Stimulated activated CD8-positive, alpha-beta memory T cell treated with anti-CD3 and anti-CD28 coated beads, Interleukin-2, amount 100 ng/mL, for 48 hours (primary cell): ENCODE measurements around the gene SNX20.

Experiments used
- DNase-seq, 2 donors: peaks; one replicate each; pipeline ENCODE4 v3.0.0-alpha.2; 2020; ENCODE audit warnings: low read depth in 2 of 2

Gene SNX20

GRCh38 chr16:50680556-50680893 lies 587 bp downstream of the SNX20 start:
- DNase-seq = no peak

GRCh38 chr16:50679676-50680555 lies 1.2 kb downstream of the SNX20 start:
- DNase-seq = no peak

DNA sequence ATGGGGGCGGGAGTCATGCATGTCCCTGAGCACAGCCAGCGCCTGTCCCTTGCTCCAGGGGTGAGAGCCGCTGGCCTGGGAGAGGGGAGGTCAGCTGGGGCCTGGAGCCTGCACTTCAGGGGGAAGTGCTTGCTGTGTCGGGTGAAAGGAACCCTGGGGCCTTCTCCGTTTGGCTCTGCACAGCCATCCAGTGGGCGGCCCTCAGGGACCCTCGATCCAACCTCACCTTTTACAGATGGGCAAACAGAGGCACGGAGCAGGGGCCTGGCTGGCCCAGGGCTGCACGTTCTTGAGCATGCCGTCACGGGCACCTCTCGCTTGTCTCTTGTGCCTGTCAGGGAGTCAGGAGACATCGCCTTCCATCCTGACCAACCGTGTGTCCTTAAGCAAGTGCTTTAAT lies 1.8 kb downstream of the SNX20 start:
- no peak for DNase-seq

DNA sequence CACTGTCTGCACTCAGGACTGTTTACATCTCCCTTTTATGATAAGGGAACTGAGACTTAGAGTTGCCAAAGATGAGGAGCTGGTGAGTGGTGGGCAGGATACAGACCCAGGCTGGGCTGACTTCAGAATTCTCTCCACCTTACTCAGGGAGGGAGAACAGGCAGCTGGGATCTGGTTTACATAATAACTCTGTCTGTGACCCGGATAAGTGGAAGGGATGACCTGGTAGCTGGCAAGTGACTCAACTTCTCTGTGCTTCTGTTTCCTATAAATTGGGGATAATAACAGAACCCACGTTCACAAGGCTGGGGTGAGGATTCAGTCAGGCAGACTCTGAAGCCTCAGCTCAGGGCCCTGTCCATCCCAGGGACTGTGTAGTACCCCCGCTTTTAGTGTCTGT lies 2.6 kb downstream of the SNX20 start:
- no peak for DNase-seq

DNA sequence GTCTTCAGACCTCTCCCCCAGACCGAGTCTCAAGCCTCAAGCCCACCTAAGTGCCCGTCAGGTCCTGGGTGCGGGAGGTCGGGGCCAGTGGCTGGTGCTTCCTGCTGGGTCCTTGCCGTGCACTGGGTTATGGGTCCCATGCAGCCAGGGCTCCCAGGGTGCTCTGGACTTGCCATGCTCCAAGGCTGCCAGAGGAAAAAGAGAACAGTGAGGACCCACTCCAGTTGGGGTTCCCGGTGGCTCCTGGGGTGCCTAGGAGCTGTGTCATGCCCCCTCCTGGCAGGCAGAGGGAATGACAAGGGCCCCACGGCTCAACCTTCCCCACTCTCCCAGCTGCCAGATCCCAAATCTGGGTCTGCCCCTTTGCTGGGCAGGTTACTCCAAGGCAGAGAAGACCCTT lies 3.8 kb downstream of the SNX20 start:
- DNase-seq = no peak

- no peak for DNase-seq
Observed at GRCh38 chr16:50676684-50677225, 4.4 kb downstream of the SNX20 start.

- DNase-seq = no peak
Observed at GRCh38 chr16:50675686-50676610, 5.2 kb downstream of the SNX20 start.

DNA sequence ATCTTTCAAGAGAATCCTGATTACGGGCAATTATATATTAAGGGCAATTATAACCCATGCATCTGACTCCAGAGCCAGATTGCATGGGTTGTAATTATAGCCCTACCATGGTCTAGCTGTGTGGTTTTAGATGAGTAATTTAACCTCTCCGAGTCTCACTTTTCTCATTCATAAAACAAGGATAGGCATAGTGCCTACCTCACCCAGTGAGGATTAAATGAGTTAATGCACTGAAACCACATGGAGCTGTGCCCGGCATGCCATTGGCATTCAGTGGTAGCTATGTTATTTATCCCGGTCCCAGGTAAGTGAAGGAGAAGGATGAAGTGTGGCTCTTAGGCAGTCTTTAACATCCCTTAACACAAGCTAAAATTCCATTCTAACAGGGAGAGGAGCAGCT lies 6.3 kb downstream of the SNX20 start:
- DNase-seq = no peak

- DNase-seq = no peak
Observed at GRCh38 chr16:50673496-50674275, 7.4 kb downstream of the SNX20 start.

DNA sequence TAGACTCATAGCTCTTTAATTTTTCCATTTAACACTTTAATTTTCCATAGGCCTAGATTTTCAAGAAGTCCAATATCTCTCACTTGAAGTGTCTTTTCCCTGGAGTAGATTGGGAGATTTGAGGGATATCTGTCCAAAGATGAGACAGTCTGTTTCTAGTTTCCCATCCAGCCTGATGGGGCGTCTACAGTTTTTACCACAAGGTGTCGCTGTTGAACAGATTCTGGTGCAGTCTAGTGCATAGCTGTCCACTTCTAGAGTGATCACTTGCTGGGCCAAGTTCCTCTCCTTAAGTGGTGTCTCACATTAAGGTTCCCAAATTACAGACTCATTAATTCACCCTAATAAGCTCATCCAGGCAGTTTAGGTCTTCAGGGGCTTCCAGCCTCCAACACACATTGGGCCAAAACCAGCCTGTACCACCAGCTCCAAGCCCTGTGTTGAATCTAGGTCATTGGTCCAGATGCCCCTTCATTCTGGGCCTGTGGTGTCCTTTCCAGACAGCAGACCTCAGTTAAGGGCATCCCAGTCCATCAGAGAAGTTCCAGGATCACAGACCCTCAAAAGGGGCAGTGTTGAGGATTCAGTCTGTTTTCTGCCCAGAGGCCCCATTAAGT lies 9.4 kb downstream of the SNX20 start:
- peak in 1 of 2 donors; percentile 44 for DNase-seq

DNA sequence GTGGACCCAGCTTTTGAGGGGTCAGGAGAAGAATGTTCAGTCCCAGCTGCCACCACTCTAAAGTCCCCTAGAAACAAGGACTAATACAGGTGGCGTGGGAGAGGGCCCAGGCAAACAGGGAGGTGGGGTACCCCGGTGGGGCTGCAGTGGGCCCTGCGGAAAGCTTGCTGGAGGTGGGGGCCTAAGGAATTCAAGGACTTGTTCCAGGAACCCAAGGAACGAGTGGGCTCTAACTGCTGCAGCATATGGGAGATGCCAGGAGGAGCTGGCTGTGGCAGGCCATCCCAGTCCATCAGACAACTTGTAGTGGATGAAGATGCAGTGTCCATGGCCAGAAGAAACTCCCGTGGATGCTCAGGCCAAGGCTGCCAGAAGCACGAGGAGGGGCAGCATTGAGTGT lies 10.6 kb downstream of the SNX20 start:
- no peak for DNase-seq

GRCh38 chr16:50669741-50670140 lies 11.4 kb downstream of the SNX20 start:
- DNase-seq = no peak

DNA sequence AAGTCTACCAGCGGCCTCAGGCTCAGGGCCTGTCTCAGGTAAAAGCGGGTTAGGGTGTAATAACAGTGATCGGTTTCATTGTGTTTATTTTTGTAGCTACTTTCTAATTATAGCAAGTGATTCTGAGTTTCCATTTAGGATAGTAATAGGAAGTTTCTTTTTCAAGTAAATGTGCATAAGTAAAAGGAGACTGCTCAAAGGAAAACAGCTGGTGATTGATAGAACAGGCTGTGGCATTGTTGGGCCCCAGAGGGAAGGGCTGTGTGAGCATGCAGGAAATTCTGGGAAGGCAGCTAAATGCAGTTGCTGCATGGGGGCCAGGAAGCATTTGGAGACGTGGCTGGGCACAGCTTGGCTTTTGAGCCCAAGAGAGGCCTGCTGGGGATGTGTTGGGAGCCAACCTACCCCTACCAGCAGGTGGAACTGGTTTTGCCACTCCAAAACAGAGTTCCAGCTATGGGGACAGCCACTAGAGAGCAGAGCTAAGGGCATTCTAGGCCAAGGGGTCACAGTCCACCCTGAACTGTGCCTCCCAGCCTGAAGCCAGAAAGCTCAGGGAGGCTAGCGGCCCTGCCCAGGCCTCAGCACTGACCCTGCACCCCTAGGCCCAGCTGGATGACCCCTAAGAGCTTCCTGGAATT lies 12.6 kb downstream of the SNX20 start:
- no peak for DNase-seq

GRCh38 chr16:50667497-50668367 lies 13.4 kb downstream of the SNX20 start:
- no peak for DNase-seq

GRCh38 chr16:50666658-50667496 lies 14.2 kb downstream of the SNX20 start:
- peak; percentile 33 to 46 for DNase-seq

DNA sequence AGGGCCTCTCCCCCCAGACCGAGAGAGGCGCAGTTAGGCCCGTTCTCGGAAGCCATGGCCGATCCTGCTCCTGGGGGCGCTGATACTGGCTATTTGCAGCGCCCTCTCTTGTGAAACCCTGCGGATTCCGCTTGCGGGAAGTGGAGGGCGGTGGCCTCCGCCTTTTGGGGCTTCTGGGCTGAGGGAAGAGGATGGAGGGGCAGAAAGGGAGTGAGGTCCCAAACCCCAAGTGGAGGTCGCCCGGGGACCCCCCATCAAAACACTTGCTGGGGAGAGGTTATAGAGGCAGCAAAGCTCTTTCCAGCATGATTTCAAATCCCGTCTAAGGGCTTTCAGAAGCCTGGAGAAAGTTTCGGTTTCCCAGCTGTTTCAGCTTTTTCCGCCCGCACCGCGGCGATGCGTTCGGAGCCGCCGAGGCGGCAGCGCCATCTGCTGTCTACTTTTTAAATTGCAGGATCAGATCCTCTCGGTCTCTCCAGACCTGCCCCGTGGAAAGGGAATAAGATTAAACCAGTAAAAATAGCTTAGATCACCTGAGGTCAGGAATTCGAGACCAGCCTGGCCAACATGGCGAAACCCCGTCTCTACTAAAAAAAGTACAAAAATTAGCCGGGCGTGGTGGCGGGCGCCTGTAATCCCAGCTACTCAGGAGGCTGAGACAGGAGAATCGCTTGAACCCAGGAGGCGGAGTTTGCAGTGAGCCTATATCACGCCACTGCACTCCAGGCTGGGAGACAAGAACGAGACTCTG lies 15.8 kb downstream of the SNX20 start:
- peak; percentile 61 to 73 for DNase-seq

DNA sequence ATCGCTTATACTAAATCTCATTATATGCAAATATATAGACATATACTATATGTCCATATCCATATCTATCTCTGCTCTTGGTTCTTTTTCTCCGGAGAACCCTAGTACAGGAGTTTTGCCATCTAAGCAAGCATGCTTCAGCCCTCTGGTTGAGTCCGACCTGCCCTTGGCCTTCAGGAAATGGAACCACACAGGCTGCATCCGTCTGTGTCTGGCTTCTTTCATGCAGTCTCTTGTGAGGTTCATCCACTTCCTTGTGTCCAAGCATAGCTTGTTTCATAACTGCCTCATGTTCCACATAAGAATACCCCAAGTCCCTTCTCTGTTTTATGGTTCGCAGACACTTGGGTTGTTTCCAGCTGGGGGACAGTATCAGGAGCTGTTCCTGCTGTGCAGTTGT lies 16.8 kb downstream of the SNX20 start:
- no peak for DNase-seq

GRCh38 chr16:50662306-50662940 lies 18.7 kb downstream of the SNX20 start:
- no peak for DNase-seq
